HEK293 (cell line): ENCODE results near the gene NRSN2.
A peak's percentile ranks its signal among the peaks of the same experiment; 100 is the strongest.

Source experiments
- EGR2 ChIP-seq: fragments of 450-650 bp; formaldehyde crosslinking; IDR thresholded peaks from 2 replicates; pipeline ENCODE4 v1.5.1; 2016; ENCODE audit warnings: low read depth, missing biosample characterization, missing genetic modification characterization
- GLI2 ChIP-seq: fragments of 450-650 bp; formaldehyde crosslinking; IDR thresholded peaks from 2 replicates; pipeline ENCODE4; 2017; ENCODE audit warnings: missing biosample characterization, missing genetic modification characterization, low read depth, borderline replicate concordance
- HOXD13 ChIP-seq: sonication (generic); formaldehyde crosslinking; IDR thresholded peaks from 2 replicates; pipeline ENCODE4 v1.8.0; 2022; ENCODE audit warnings: missing genetic modification reagents, borderline replicate concordance
- KLF17 ChIP-seq: fragments of 450-650 bp; formaldehyde crosslinking; IDR thresholded peaks from 2 replicates; pipeline ENCODE4 v1.5.1; 2016; ENCODE audit warnings: missing biosample characterization, missing genetic modification characterization
- MEIS1 ChIP-seq: sonication (generic); formaldehyde crosslinking; IDR thresholded peaks from 2 replicates; pipeline ENCODE4 v1.8.1; 2022; ENCODE audit warnings: missing genetic modification reagents, mild to moderate bottlenecking, borderline replicate concordance
- MYNN ChIP-seq: fragments of 450-650 bp; formaldehyde crosslinking; IDR thresholded peaks from 2 replicates; pipeline ENCODE4 v1.5.1; 2016; ENCODE audit warnings: missing biosample characterization, missing genetic modification characterization, borderline replicate concordance
- PRDM1 ChIP-seq: fragments of 450-650 bp; formaldehyde crosslinking; IDR thresholded peaks from 2 replicates; pipeline ENCODE4; 2016; ENCODE audit warnings: missing biosample characterization, missing genetic modification characterization
- SCRT2 ChIP-seq: fragments of 450-650 bp; formaldehyde crosslinking; IDR thresholded peaks from 2 replicates; pipeline ENCODE4 v1.5.1; 2016; ENCODE audit warnings: missing biosample characterization, missing genetic modification characterization
- SP3 ChIP-seq: fragments of 450-650 bp; formaldehyde crosslinking; IDR thresholded peaks from 2 replicates; pipeline ENCODE4 v1.5.1; 2016; ENCODE audit warnings: missing biosample characterization, missing genetic modification characterization
- YY2 ChIP-seq: fragments of 450-650 bp; formaldehyde crosslinking; IDR thresholded peaks from 2 replicates; pipeline ENCODE4 v1.5.1; 2016; ENCODE audit warnings: missing biosample characterization, missing genetic modification characterization
- ZBTB21 ChIP-seq: fragments of 450-650 bp; formaldehyde crosslinking; IDR thresholded peaks from 2 replicates; pipeline ENCODE4 v1.5.1; 2017; ENCODE audit warnings: missing biosample characterization, missing genetic modification characterization
- ZFP37 ChIP-seq: fragments of 450-650 bp; formaldehyde crosslinking; IDR thresholded peaks from 2 replicates; pipeline ENCODE4 v1.5.1; 2016; ENCODE audit warnings: missing biosample characterization, missing genetic modification characterization
- ZNF140 ChIP-seq: fragments of 450-650 bp; formaldehyde crosslinking; IDR thresholded peaks from 2 replicates; pipeline ENCODE4 v1.5.1; 2016; ENCODE audit warnings: missing biosample characterization, missing genetic modification characterization
- ZNF148 ChIP-seq: fragments of 450-650 bp; formaldehyde crosslinking; IDR thresholded peaks from 2 replicates; pipeline ENCODE4 v1.5.0; 2017; ENCODE audit warnings: missing biosample characterization, missing genetic modification characterization, borderline replicate concordance
- ZNF23 ChIP-seq: fragments of 450-650 bp; formaldehyde crosslinking; IDR thresholded peaks from 2 replicates; pipeline ENCODE4 v1.5.1; 2016; ENCODE audit warnings: missing biosample characterization, missing genetic modification characterization, borderline replicate concordance
- ZNF24 ChIP-seq: fragments of 450-650 bp; formaldehyde crosslinking; IDR thresholded peaks from 2 replicates; pipeline ENCODE4 v1.5.1; 2016; ENCODE audit warnings: missing biosample characterization, missing genetic modification characterization
- ZNF248 ChIP-seq: fragments of 450-650 bp; formaldehyde crosslinking; IDR thresholded peaks from 2 replicates; pipeline ENCODE4 v1.5.1; 2017; ENCODE audit warnings: missing biosample characterization, missing genetic modification characterization
- ZNF335 ChIP-seq: fragments of 450-650 bp; formaldehyde crosslinking; conservative IDR thresholded peaks from 2 replicates; pipeline ENCODE4 v1.5.1; 2016; ENCODE audit warnings: missing biosample characterization, missing genetic modification characterization
- ZNF366 ChIP-seq: fragments of 450-650 bp; formaldehyde crosslinking; conservative IDR thresholded peaks from 2 replicates; pipeline ENCODE4 v1.5.1; 2016; ENCODE audit warnings: missing biosample characterization, missing genetic modification characterization
- ZNF521 ChIP-seq: fragments of 450-650 bp; formaldehyde crosslinking; IDR thresholded peaks from 2 replicates; pipeline ENCODE4 v1.5.1; 2017; ENCODE audit warnings: missing biosample characterization, mild to moderate bottlenecking, missing genetic modification characterization
- ZNF560 ChIP-seq: fragments of 450-650 bp; formaldehyde crosslinking; IDR thresholded peaks from 2 replicates; pipeline ENCODE4 v1.5.1; 2017; ENCODE audit warnings: missing biosample characterization, missing genetic modification characterization, borderline replicate concordance
- ZNF639 ChIP-seq: fragments of 450-650 bp; formaldehyde crosslinking; IDR thresholded peaks from 2 replicates; pipeline ENCODE4 v1.5.1; 2016; ENCODE audit warnings: missing biosample characterization, missing genetic modification characterization
- ZNF76 ChIP-seq: fragments of 450-650 bp; formaldehyde crosslinking; IDR thresholded peaks from 2 replicates; pipeline ENCODE4; 2016; ENCODE audit warnings: low read depth, missing biosample characterization, missing genetic modification characterization, borderline replicate concordance
- ZNF837 ChIP-seq: fragments of 450-650 bp; formaldehyde crosslinking; IDR thresholded peaks from 2 replicates; pipeline ENCODE4 v1.5.1; 2016; ENCODE audit warnings: missing biosample characterization, missing genetic modification characterization
- ZSCAN16 ChIP-seq: fragments of 450-650 bp; formaldehyde crosslinking; IDR thresholded peaks from 2 replicates; pipeline ENCODE4 v1.5.1; 2016; ENCODE audit warnings: missing biosample characterization, missing genetic modification characterization
- TF ChIP-seq, protein P1 (sequence below): fragments of 450-650 bp; formaldehyde crosslinking; IDR thresholded peaks from 2 replicates; pipeline ENCODE4; 2016; ENCODE audit warnings: missing biosample characterization, missing genetic modification characterization
- TF ChIP-seq, protein P2 (sequence below): fragments of 450-650 bp; formaldehyde crosslinking; IDR thresholded peaks from 2 replicates; pipeline ENCODE4 v1.5.1; 2016; ENCODE audit warnings: missing biosample characterization, missing genetic modification characterization
- TF ChIP-seq, protein P3 (sequence below): fragments of 450-650 bp; formaldehyde crosslinking; IDR thresholded peaks from 2 replicates; pipeline ENCODE4 v1.5.1; 2017; ENCODE audit warnings: missing biosample characterization, missing genetic modification characterization
- TF ChIP-seq, protein P4 (sequence below): fragments of 450-650 bp; formaldehyde crosslinking; IDR thresholded peaks from 2 replicates; pipeline ENCODE4 v1.5.1; 2016; ENCODE audit warnings: missing biosample characterization, missing genetic modification characterization
- TF ChIP-seq, protein P5 (sequence below): fragments of 450-650 bp; formaldehyde crosslinking; IDR thresholded peaks from 2 replicates; pipeline ENCODE4 v1.5.1; 2016; ENCODE audit warnings: missing biosample characterization, missing genetic modification characterization

NRSN2 gene

GRCh38 chr20:326645-327185 lies 20.2 kb upstream of the NRSN2 start (continued):
- TF ChIP-seq, protein P1, sequence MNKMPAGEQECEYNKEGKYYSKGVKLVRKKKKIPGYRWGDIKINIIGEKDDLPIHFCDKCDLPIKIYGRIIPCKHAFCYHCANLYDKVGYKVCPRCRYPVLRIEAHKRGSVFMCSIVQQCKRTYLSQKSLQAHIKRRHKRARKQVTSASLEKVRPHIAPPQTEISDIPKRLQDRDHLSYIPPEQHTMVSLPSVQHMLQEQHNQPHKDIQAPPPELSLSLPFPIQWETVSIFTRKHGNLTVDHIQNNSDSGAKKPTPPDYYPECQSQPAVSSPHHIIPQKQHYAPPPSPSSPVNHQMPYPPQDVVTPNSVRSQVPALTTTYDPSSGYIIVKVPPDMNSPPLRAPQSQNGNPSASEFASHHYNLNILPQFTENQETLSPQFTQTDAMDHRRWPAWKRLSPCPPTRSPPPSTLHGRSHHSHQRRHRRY = no peak; the same call in 1 of the 2 replicates
- no peak for TF ChIP-seq ZNF837 (tag by site-specific recombination)
- no peak for TF ChIP-seq HOXD13 (CRISPR knock-in tag)
- TF ChIP-seq SP3 = no peak
- TF ChIP-seq PRDM1 (tag by site-specific recombination) = no peak
- TF ChIP-seq ZNF560 (tag by site-specific recombination) = no peak
- TF ChIP-seq, protein P2, sequence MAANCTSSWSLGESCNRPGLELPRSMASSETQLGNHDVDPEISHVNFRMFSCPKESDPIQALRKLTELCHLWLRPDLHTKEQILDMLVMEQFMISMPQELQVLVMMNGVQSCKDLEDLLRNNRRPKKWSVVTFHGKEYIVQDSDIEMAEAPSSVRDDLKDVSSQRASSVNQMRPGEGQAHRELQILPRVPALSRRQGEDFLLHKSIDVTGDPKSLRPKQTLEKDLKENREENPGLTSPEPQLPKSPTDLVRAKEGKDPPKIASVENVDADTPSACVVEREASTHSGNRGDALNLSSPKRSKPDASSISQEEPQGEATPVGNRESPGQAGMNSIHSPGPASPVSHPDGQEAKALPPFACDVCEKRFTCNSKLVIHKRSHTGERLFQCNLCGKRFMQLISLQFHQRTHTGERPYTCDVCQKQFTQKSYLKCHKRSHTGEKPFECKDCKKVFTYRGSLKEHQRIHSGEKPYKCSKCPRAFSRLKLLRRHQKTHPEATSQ (tag by site-specific recombination) = peak; percentile 72; the same call in 1 of the 2 replicates
- no peak for TF ChIP-seq ZNF140
- no peak for TF ChIP-seq ZNF24 (tag by site-specific recombination)
- TF ChIP-seq ZNF639 (tag by site-specific recombination) = no peak
- TF ChIP-seq ZNF248 (tag by site-specific recombination) = no peak
- TF ChIP-seq ZNF521 (tag by site-specific recombination) = no peak
- TF ChIP-seq, protein P3, sequence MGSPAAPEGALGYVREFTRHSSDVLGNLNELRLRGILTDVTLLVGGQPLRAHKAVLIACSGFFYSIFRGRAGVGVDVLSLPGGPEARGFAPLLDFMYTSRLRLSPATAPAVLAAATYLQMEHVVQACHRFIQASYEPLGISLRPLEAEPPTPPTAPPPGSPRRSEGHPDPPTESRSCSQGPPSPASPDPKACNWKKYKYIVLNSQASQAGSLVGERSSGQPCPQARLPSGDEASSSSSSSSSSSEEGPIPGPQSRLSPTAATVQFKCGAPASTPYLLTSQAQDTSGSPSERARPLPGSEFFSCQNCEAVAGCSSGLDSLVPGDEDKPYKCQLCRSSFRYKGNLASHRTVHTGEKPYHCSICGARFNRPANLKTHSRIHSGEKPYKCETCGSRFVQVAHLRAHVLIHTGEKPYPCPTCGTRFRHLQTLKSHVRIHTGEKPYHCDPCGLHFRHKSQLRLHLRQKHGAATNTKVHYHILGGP = no peak
- no peak for TF ChIP-seq MYNN (tag by site-specific recombination)
- no peak for TF ChIP-seq MEIS1 (CRISPR knock-in tag)
- no peak for TF ChIP-seq ZFP37
- no peak for TF ChIP-seq ZNF366
- TF ChIP-seq SCRT2 (tag by site-specific recombination) = no peak
- no peak for TF ChIP-seq GLI2
- TF ChIP-seq ZNF148 = no peak
- TF ChIP-seq EGR2 (tag by site-specific recombination) = no peak
- TF ChIP-seq ZBTB21 (tag by site-specific recombination) = no peak
- 0 out of 2 replicates have a peak, but pooled peaks have one; percentile 4 for TF ChIP-seq KLF17 (tag by site-specific recombination)
- no peak for TF ChIP-seq ZNF23
- TF ChIP-seq, protein P4, sequence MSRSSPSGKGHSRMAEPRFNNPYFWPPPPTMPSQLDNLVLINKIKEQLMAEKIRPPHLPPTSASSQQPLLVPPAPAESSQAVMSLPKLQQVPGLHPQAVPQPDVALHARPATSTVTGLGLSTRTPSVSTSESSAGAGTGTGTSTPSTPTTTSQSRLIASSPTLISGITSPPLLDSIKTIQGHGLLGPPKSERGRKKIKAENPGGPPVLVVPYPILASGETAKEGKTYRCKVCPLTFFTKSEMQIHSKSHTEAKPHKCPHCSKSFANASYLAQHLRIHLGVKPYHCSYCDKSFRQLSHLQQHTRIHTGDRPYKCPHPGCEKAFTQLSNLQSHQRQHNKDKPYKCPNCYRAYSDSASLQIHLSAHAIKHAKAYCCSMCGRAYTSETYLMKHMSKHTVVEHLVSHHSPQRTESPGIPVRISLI (tag by site-specific recombination) = no peak
- no peak for TF ChIP-seq ZSCAN16 (tag by site-specific recombination)
- peak; percentile 25 for TF ChIP-seq ZNF335 (tag by site-specific recombination)
- TF ChIP-seq, protein P5, sequence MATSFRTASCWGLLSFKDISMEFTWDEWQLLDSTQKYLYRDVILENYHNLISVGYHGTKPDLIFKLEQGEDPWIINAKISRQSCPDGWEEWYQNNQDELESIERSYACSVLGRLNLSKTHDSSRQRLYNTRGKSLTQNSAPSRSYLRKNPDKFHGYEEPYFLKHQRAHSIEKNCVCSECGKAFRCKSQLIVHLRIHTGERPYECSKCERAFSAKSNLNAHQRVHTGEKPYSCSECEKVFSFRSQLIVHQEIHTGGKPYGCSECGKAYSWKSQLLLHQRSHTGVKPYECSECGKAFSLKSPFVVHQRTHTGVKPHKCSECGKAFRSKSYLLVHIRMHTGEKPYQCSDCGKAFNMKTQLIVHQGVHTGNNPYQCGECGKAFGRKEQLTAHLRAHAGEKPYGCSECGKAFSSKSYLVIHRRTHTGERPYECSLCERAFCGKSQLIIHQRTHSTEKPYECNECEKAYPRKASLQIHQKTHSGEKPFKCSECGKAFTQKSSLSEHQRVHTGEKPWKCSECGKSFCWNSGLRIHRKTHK (tag by site-specific recombination) = no peak
- no peak for TF ChIP-seq YY2 (tag by site-specific recombination)
- no peak for TF ChIP-seq ZNF76
